DOHH2 (cell line): ENCODE measurements around the gene TMCC1.

Experiments
- H3F3A ChIP-seq: fragments of 200-600 bp; sonication (generic), shearing (Covaris generic); 2 replicates; pipeline ENCODE4 v1.6.0; 2016; ENCODE audit warnings: antibody characterized with exemption, mild to moderate bottlenecking; ENCODE audit not compliant: control insufficient read depth, insufficient read depth
- H3K27ac ChIP-seq: fragments of 200-600 bp; sonication (generic); 2 replicates; pipeline ENCODE4 v1.5.1; 2014; ENCODE audit warnings: low read depth, mild to moderate bottlenecking, low read length, moderate library complexity
- H3K27me3 ChIP-seq: fragments of 200-600 bp; sonication (generic); 2 replicates; pipeline ENCODE4 v1.6.1; 2014; ENCODE audit warnings: mild to moderate bottlenecking, low read length, mixed read lengths; ENCODE audit not compliant: control insufficient read depth
- H3K36me3 ChIP-seq: fragments of 200-600 bp; sonication (generic); 2 replicates; pipeline ENCODE4 v1.6.1; 2014; ENCODE audit warnings: mild to moderate bottlenecking, low read length, moderate library complexity, mixed read lengths; ENCODE audit not compliant: control insufficient read depth
- H3K4me1 ChIP-seq: fragments of 200-600 bp; sonication (generic); 2 replicates; pipeline ENCODE4 v1.6.1; 2014; ENCODE audit warnings: mild to moderate bottlenecking, low read length, mixed read lengths; ENCODE audit not compliant: control insufficient read depth
- H3K4me2 ChIP-seq: fragments of 200-600 bp; sonication (generic); 2 replicates; pipeline ENCODE4 v1.6.0; 2014; ENCODE audit warnings: mild to moderate bottlenecking, low read length, moderate library complexity
- H3K4me3 ChIP-seq: fragments of 200-600 bp; sonication (generic); 2 replicates; pipeline ENCODE4 v1.5.1; 2014; ENCODE audit warnings: mild to moderate bottlenecking, low read length, mixed read lengths
- H3K79me2 ChIP-seq: fragments of 200-600 bp; sonication (generic); 2 replicates; pipeline ENCODE4 v1.6.1; 2014; ENCODE audit warnings: mild to moderate bottlenecking, low read length, mixed read lengths; ENCODE audit not compliant: control insufficient read depth
- H3K9me2 ChIP-seq: fragments of 200-600 bp; sonication (generic); replicated peaks from 2 replicates; pipeline ENCODE4 v1.6.1; 2014; ENCODE audit warnings: mild to moderate bottlenecking, low read length, mixed read lengths; ENCODE audit not compliant: control insufficient read depth
- H3K9me3 ChIP-seq: fragments of 200-600 bp; sonication (generic); 2 replicates; pipeline ENCODE4 v1.6.1; 2014; ENCODE audit warnings: antibody characterized with exemption, low read length, mixed read lengths; ENCODE audit not compliant: control insufficient read depth, insufficient read depth
- H4K20me1 ChIP-seq: fragments of 200-600 bp; sonication (generic); 2 replicates; pipeline ENCODE4 v1.6.0; 2014; ENCODE audit warnings: low read depth, mild to moderate bottlenecking, antibody characterized with exemption, low read length, moderate library complexity; ENCODE audit not compliant: control insufficient read depth, insufficient read depth
- EZH2phosphoT487 ChIP-seq: fragments of 200-600 bp; sonication (generic); IDR thresholded peaks from 2 replicates; pipeline ENCODE4 v1.6.1; 2017; ENCODE audit warnings: borderline replicate concordance, mild to moderate bottlenecking, antibody characterized with exemption, low read length, moderate library complexity, mixed read lengths
- TF ChIP-seq, protein P1 (sequence below): fragments of 200-600 bp; sonication (generic); IDR thresholded peaks from one replicate; pipeline ENCODE4 v1.5.1; 2014; ENCODE audit warnings: antibody characterized with exemption, mild to moderate bottlenecking, low read depth, low read length; ENCODE audit not compliant: poor library complexity, severe bottlenecking

TMCC1 gene

DNA sequence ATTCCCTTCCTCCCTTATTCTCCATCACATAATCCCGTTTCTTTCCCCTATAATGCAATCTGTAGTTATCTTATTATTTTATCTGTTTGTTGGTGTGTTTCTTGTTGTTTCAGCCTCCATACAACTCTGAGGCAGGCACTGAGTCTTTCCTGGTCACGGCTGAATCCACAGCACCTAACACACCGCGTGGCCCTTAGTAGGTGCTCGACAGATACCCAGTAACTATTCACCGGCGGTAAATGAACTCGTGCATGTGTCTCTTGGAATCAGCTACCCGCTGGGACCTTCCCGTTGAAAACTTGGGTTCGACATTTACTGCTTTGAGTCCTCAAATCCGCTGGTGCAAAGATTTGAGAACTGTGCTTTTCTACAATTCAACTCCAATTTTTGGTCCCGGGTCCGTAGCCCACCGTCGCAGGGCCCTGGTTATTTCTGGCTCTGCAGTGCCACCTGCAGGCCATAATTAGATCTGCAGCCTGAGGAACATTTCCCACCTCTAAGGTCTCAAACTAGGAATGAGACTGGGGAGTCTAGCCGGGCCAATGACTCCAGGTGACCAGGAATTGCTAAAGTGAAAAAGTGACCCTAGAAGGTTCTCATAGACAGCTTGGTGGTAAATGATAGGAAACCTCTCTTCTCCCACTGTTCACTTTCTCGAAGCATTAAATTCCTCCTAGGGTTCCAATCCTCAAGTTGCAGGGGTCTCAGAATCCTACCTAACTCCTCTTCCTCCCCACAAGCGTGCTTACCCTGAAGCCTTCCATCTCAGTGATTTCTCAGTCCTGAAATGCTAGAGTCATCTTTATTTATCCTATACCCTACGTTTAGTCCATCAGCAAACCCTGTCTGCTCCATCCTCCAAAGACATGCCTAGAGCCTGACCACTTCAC lies 41.0 kb upstream of the TMCC1 start:
- no peaks in the 10 kb centered on the region for H3F3A ChIP-seq
- no peak overlapping the region for H3K4me3 ChIP-seq
- TF ChIP-seq, protein P1, sequence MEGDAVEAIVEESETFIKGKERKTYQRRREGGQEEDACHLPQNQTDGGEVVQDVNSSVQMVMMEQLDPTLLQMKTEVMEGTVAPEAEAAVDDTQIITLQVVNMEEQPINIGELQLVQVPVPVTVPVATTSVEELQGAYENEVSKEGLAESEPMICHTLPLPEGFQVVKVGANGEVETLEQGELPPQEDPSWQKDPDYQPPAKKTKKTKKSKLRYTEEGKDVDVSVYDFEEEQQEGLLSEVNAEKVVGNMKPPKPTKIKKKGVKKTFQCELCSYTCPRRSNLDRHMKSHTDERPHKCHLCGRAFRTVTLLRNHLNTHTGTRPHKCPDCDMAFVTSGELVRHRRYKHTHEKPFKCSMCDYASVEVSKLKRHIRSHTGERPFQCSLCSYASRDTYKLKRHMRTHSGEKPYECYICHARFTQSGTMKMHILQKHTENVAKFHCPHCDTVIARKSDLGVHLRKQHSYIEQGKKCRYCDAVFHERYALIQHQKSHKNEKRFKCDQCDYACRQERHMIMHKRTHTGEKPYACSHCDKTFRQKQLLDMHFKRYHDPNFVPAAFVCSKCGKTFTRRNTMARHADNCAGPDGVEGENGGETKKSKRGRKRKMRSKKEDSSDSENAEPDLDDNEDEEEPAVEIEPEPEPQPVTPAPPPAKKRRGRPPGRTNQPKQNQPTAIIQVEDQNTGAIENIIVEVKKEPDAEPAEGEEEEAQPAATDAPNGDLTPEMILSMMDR = peak; percentile 98
- TF ChIP-seq EZH2phosphoT487 = no peak
- H3K27ac ChIP-seq = no peak overlapping the region
- H4K20me1 ChIP-seq = no peaks in the 10 kb centered on the region
- 0 out of 2 replicates have a peak, but pooled peaks cover 3% of the 10 kb centered on the region for H3K27me3 ChIP-seq
- H3K4me1 ChIP-seq = peaks cover 6% of the 10 kb centered on the region
- no peaks in the 10 kb centered on the region for H3K79me2 ChIP-seq
- H3K9me3 ChIP-seq = no peaks in the 10 kb centered on the region
- H3K4me2 ChIP-seq = no peak overlapping the region
- H3K36me3 ChIP-seq = no peaks in the 10 kb centered on the region
- H3K9me2 ChIP-seq = no peaks in the 10 kb centered on the region

DNA sequence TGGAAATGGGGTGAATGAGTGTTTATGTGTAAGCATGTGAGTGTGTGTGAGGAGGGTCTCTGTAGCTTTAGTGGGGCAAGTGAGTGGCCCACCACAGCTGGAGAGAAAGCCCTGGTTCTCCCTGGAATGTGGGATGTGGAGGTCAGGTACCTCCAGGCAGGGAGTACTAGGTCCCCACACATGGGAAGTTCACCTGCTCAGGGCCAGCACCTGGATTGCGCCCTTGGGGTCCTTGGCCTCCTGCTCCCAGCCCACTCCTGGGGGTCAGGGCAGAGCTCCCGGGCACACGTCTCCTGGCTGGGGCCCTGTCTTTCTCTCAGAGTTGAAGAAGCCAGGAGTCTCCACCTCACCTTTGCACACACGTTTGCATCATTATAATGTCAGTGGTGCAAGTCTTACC lies 40.0 kb upstream of the TMCC1 start:
- Histone ChIP-seq H3K9me3 (no peaks in the 10 kb centered on the region), H3K27me3 (0 out of 2 replicates have a peak, but pooled peaks cover 3% of the 10 kb centered on the region), H3K4me1 (peaks cover 6% of the 10 kb centered on the region), H3K4me2 (no peak overlapping the region), H3F3A (no peaks in the 10 kb centered on the region), H3K27ac (no peak overlapping the region), H3K36me3 (no peaks in the 10 kb centered on the region), H3K4me3 (no peak overlapping the region), H3K9me2 (no peaks in the 10 kb centered on the region), H3K79me2 (no peaks in the 10 kb centered on the region), H4K20me1 (no peaks in the 10 kb centered on the region)
- no peak for TF ChIP-seq EZH2phosphoT487

DNA sequence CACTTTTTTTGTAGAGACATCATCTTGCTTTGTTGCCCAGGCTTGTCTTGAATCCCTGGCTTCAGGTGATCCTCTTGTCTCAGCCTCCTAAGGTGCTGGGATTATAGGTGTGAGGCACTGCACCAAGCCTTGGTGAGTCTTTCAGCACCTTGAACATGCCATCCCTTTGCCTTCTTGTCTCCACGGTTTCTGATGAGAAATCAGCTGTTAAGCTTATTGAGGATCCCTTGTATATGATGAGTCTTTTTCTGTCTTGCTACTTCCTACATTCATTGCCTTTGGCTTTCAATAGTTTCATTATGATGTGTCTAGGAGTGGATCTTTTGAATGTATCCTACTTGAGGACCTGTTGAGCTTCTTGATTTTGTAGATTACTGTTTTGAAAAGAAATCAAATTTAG lies 35.9 kb upstream of the TMCC1 start:
- Histone ChIP-seq H3K27ac (no peak overlapping the region), H3K79me2 (no peaks in the 10 kb centered on the region), H3K9me3 (no peaks in the 10 kb centered on the region), H3K36me3 (no peaks in the 10 kb centered on the region), H4K20me1 (no peaks in the 10 kb centered on the region), H3K4me2 (no peak overlapping the region), H3K4me1 (no peaks in the 10 kb centered on the region), H3K9me2 (no peaks in the 10 kb centered on the region), H3K27me3 (0 out of 2 replicates have a peak, but pooled peaks cover 3% of the 10 kb centered on the region), H3F3A (no peaks in the 10 kb centered on the region), H3K4me3 (no peak overlapping the region)
- no peak for TF ChIP-seq EZH2phosphoT487
- TF ChIP-seq, protein P1 = no peak

DNA sequence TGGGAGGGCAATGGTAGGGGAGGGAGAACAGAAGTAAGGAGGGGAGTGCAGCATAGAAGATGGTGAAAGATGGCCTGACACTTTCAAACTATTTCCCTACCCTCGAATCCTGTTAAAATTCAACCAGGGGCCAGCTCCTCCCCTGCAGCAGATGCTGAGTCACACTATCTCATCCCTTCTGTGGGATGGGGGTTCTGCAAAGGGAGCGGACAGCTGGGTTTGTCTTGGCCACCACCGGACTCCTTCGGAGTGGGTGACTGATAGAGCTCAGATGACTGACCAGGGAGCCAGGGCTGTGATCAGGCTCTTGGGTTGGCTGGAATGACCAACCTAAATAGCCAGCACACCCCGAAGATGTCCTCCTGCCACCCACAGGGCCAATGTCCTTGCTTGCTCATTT lies 33.6 kb upstream of the TMCC1 start:
- Histone ChIP-seq H3F3A (no peaks in the 10 kb centered on the region), H3K79me2 (no peaks in the 10 kb centered on the region), H3K4me3 (no peak overlapping the region), H3K4me1 (no peaks in the 10 kb centered on the region), H3K27me3 (no peaks in the 10 kb centered on the region), H3K4me2 (no peak overlapping the region), H3K36me3 (no peaks in the 10 kb centered on the region), H3K27ac (no peak overlapping the region), H4K20me1 (no peaks in the 10 kb centered on the region), H3K9me3 (no peaks in the 10 kb centered on the region), H3K9me2 (no peaks in the 10 kb centered on the region)
- TF ChIP-seq, protein P1 = no peak
